ENCODE results near the gene LRRC1. TPM values are rescaled to one million over a fixed set of nuclear protein-coding genes. Genes with fewer than 3 reads are reported as not detected.

The LRRC1 gene
- polyA plus RNA-seq, 1 experiment: 13.9 TPM

DNA sequence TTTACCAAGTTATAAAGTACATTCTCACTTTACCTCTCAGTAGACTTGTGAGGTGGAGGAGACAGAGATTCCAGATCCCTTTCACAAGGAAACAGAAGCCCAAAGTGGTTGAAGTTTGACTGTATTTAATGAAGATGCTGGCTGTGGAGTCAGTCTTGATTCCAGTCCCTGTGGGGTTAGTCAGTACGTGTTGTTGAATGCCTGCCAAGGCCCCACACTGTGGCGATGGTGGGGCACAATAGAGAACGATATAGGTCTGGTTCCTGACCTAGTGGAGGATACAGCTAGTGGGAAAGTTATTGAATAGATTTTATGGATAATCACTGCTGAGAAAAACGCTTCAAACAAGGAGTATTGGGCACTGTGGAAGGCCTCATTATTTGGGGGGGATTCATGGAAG lies 71.4 kb downstream of the LRRC1 start:
- H3K9me3 ChIP-seq (ENCODE audit: control insufficient read depth, insufficient read depth, low read length): no peaks in the 10 kb centered on the region
- TF ChIP-seq, protein P1, sequence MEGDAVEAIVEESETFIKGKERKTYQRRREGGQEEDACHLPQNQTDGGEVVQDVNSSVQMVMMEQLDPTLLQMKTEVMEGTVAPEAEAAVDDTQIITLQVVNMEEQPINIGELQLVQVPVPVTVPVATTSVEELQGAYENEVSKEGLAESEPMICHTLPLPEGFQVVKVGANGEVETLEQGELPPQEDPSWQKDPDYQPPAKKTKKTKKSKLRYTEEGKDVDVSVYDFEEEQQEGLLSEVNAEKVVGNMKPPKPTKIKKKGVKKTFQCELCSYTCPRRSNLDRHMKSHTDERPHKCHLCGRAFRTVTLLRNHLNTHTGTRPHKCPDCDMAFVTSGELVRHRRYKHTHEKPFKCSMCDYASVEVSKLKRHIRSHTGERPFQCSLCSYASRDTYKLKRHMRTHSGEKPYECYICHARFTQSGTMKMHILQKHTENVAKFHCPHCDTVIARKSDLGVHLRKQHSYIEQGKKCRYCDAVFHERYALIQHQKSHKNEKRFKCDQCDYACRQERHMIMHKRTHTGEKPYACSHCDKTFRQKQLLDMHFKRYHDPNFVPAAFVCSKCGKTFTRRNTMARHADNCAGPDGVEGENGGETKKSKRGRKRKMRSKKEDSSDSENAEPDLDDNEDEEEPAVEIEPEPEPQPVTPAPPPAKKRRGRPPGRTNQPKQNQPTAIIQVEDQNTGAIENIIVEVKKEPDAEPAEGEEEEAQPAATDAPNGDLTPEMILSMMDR (IDR thresholded peaks at IDR 0.05; ENCODE audit: low read depth, low read length): no peak
- no peak for DNase-seq (ENCODE audit: low read depth, low spot score)
- H3K27me3 ChIP-seq (ENCODE audit: control insufficient read depth, insufficient read depth, low read length): no peaks in the 10 kb centered on the region
- H3K4me3 ChIP-seq (ENCODE audit: low read depth, low read length): no peak overlapping the region
- H3K27ac ChIP-seq (ENCODE audit: low read depth, low read length): no peak overlapping the region
- ChIA-PET CTCF (no interaction called here), POLR2A (no interaction called here)

DNA sequence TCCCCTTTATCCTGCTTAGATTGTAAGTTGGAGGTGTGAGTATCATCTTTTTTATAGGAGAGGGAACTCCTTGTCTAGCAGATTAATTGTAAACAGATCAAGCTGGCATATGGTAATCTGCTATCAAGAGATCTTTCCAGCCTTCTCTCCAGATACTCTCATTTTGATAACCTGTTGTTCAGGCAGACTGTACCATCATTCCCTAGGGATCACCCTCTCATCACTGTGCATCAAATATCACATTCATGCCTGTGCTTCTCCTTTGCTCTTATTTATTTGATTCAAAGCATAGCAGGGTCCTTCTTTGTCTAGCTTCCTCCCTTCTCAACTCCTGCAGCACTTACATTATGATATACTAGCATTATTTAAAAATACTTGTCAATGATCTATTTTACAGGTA lies 73.8 kb downstream of the LRRC1 start:
- TF ChIP-seq, protein P1 (IDR thresholded peaks at IDR 0.05; ENCODE audit: low read depth, low read length): no peak
- Histone ChIP-seq H3K27ac (ENCODE audit: low read depth, low read length) (no peak overlapping the region), H3K4me3 (ENCODE audit: low read depth, low read length) (no peak overlapping the region), H3K27me3 (ENCODE audit: control insufficient read depth, insufficient read depth, low read length) (no peaks in the 10 kb centered on the region), H3K9me3 (ENCODE audit: control insufficient read depth, insufficient read depth, low read length) (peaks cover 4% of the 10 kb centered on the region; the same call in 1 of the 2 replicates)
- CTCF ChIA-PET: no interaction called here
- POLR2A ChIA-PET: no interaction called here
- no peak for DNase-seq (ENCODE audit: low read depth, low spot score)

DNA sequence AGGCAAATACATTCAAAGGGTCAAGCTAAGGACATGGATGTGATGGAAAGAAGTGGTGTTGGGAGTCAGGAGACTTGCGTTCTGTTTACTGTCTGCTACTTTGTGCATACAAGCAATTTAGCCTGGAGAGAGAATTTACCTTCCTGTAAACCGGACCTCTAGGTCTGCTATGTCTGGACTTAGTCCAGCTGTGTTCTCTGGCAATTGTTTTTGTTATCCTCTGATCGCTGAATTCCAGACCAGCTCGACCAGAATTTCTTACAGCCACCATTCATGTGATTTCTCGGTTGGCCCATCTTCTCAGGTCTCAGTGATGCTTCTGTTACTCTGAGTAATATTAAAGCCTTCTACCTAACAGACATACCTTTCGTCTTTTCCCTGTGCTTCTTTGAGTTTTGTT lies 75.2 kb downstream of the LRRC1 start:
- no peaks in the 10 kb centered on the region for H3K27me3 ChIP-seq (ENCODE audit: control insufficient read depth, insufficient read depth, low read length)
- POLR2A ChIA-PET: no interaction called here
- CTCF ChIA-PET: no interaction called here

DNA sequence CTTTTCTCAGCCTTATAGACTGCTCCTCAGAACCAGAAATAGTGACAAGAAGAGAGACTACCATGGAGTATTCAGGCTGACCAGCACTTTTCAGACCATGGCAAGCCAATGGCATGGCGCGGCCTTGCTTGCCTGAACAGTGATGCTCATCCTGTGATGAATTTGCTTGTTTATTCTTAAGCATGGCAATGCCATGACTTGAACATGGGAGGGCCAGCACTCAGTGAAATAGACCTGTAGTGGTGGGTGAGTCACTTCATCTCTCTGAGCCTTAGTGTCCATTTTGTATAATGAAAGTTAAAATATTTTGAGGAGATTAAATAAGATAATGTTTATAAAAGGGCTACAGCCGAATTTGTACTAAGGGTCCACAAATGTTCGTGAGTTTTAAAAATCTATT lies 79.1 kb downstream of the LRRC1 start:
- Histone ChIP-seq H3K27ac (ENCODE audit: low read depth, low read length) (no peak overlapping the region), H3K4me3 (ENCODE audit: low read depth, low read length) (no peak overlapping the region), H3K9me3 (ENCODE audit: control insufficient read depth, insufficient read depth, low read length) (peaks cover 9% of the 10 kb centered on the region), H3K27me3 (ENCODE audit: control insufficient read depth, insufficient read depth, low read length) (no peaks in the 10 kb centered on the region)
- TF ChIP-seq, protein P1 (IDR thresholded peaks at IDR 0.05; ENCODE audit: low read depth, low read length): no peak
- DNase-seq (ENCODE audit: low read depth, low spot score): no peak
- CTCF ChIA-PET: no interaction called here
- POLR2A ChIA-PET: no interaction called here

More for the DNA sequence above, 75.2 kb downstream of the LRRC1 start:
- DNase-seq (ENCODE audit: low read depth, low spot score): no peak
- H3K27ac ChIP-seq (ENCODE audit: low read depth, low read length): no peak overlapping the region
- TF ChIP-seq, protein P1 (IDR thresholded peaks at IDR 0.05; ENCODE audit: low read depth, low read length): no peak
- H3K4me3 ChIP-seq (ENCODE audit: low read depth, low read length): no peak overlapping the region
- H3K9me3 ChIP-seq (ENCODE audit: control insufficient read depth, insufficient read depth, low read length): peaks cover 4% of the 10 kb centered on the region; the same call in 1 of the 2 replicates

DNA sequence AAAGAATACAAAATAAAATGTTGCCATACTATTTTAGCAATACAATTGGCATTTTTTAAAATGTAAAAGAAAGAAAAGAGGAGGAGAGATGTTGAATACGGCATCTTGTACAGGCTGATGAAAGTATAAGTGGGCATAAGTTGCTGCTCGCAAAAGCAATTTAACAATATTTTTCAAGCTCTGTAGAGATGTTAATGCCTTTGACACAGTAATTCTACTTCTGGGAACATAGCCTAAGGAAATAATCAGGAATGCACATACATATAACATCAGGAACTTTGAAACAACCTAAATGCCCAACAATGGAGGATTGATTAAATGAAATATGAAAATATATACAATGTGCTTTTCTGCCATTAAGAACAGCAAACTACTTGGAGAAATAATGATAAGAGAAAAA lies 80.2 kb downstream of the LRRC1 start:
- Histone ChIP-seq H3K9me3 (ENCODE audit: control insufficient read depth, insufficient read depth, low read length) (peaks cover 9% of the 10 kb centered on the region), H3K4me3 (ENCODE audit: low read depth, low read length) (no peak overlapping the region), H3K27ac (ENCODE audit: low read depth, low read length) (no peak overlapping the region), H3K27me3 (ENCODE audit: control insufficient read depth, insufficient read depth, low read length) (no peaks in the 10 kb centered on the region)
- CTCF ChIA-PET: no interaction called here
- TF ChIP-seq, protein P1 (IDR thresholded peaks at IDR 0.05; ENCODE audit: low read depth, low read length): no peak
- DNase-seq (ENCODE audit: low read depth, low spot score): no peak
- POLR2A ChIA-PET: no interaction called here
